HepG2 (cell line): ENCODE results near the gene OSBPL3.

Source experiments
- ARNT ChIP-seq: fragments of 450-650 bp; IDR thresholded peaks from 2 replicates; pipeline ENCODE4 v1.6.1; 2017
- ETS1 ChIP-seq: sonication (generic); formaldehyde crosslinking; IDR thresholded peaks from 2 replicates; pipeline ENCODE4 v1.4.0; 2020; ENCODE audit warnings: missing genetic modification reagents
- HNRNPK ChIP-seq: fragments of 200-400 bp; formaldehyde crosslinking; IDR thresholded peaks from 2 replicates; pipeline ENCODE4 v1.6.1; 2018; ENCODE audit warnings: low read length, low read depth, moderate library complexity, mild to moderate bottlenecking; ENCODE audit not compliant: poor library complexity, severe bottlenecking
- HOXD1 ChIP-seq: sonication (generic); formaldehyde crosslinking; IDR thresholded peaks from 2 replicates; pipeline ENCODE4 v1.5.0; 2020; ENCODE audit warnings: missing genetic modification reagents
- ZNF761 ChIP-seq: sonication (generic); formaldehyde crosslinking; conservative IDR thresholded peaks from 2 replicates; pipeline ENCODE4 v1.4.0; 2020; ENCODE audit warnings: mild to moderate bottlenecking, missing genetic modification reagents

GRCh38 chr7:24946467-24946866, 33.5 kb downstream of the OSBPL3 start:
- TF ChIP-seq HOXD1 (CRISPR knock-in tag) (no peak), ETS1 (CRISPR knock-in tag) (no peak), ARNT (no peak), HNRNPK (no peak), ZNF761 (CRISPR knock-in tag) (no peak)
